H9 (cell line): ENCODE measurements around the gene AMDHD1. TPM values are rescaled to one million over a fixed set of nuclear protein-coding genes. Genes with fewer than 3 reads are reported as not detected.

Experiments
- DNase-seq: peaks from one replicate; pipeline ENCODE4 v3.0.0-alpha.2; 2017
- H2AFZ ChIP-seq: one replicate; pipeline ENCODE4 v1.6.1; 2013; ENCODE audit warnings: mild to moderate bottlenecking, low read length, control low read depth, moderate library complexity
- H2AK5ac ChIP-seq: 2 replicates; pipeline ENCODE4 v1.6.1; 2013; ENCODE audit warnings: low read length, control low read depth, mixed read lengths; ENCODE audit not compliant: insufficient read length
- H2BK120ac ChIP-seq: one replicate; pipeline ENCODE4 v1.6.1; 2013; ENCODE audit warnings: low read depth, mild to moderate bottlenecking, low read length, control low read depth, inconsistent platforms; ENCODE audit not compliant: poor library complexity, severe bottlenecking
- H2BK12ac ChIP-seq: 2 replicates; pipeline ENCODE4 v1.6.1; 2013; ENCODE audit warnings: low read length, control low read depth, mixed read lengths, low read depth; ENCODE audit not compliant: insufficient read length
- H2BK15ac ChIP-seq: 2 replicates; pipeline ENCODE4 v1.6.1; 2013; ENCODE audit warnings: low read depth, low read length, control low read depth
- H2BK20ac ChIP-seq: one replicate; pipeline ENCODE4 v1.6.1; 2013; ENCODE audit warnings: low read depth, mild to moderate bottlenecking, low read length, control low read depth, inconsistent platforms; ENCODE audit not compliant: poor library complexity, severe bottlenecking
- H2BK5ac ChIP-seq: 2 replicates; pipeline ENCODE4 v1.6.1; 2013; ENCODE audit warnings: low read length, control low read depth, mixed read lengths; ENCODE audit not compliant: insufficient read length
- H3K14ac ChIP-seq: 2 replicates; pipeline ENCODE4 v1.6.1; 2013; ENCODE audit warnings: low read length, control low read depth; ENCODE audit not compliant: insufficient read depth
- H3K18ac ChIP-seq: 2 replicates; pipeline ENCODE4 v1.6.1; 2013; ENCODE audit warnings: low read depth, mild to moderate bottlenecking, mixed read lengths, low read length, control low read depth; ENCODE audit not compliant: insufficient read length
- H3K23ac ChIP-seq: 2 replicates; pipeline ENCODE4 v1.6.1; 2013; ENCODE audit warnings: low read length, control low read depth, mixed read lengths, low read depth; ENCODE audit not compliant: insufficient read length
- H3K23me2 ChIP-seq: 2 replicates; pipeline ENCODE4 v1.6.1; 2013; ENCODE audit warnings: low read depth, mild to moderate bottlenecking, mixed read lengths, low read length, control low read depth; ENCODE audit not compliant: insufficient read length, poor library complexity, severe bottlenecking
- H3K27ac ChIP-seq: 2 replicates; pipeline ENCODE4 v1.5.1; 2013; ENCODE audit warnings: low read length, control low read depth, mixed read lengths, low read depth; ENCODE audit not compliant: insufficient read length
- H3K27me3 ChIP-seq: 2 replicates; pipeline ENCODE4 v1.6.1; 2013; ENCODE audit warnings: low read length, control low read depth, inconsistent platforms; ENCODE audit not compliant: insufficient read depth
- H3K4ac ChIP-seq: 2 replicates; pipeline ENCODE4 v1.6.1; 2013; ENCODE audit warnings: low read depth, mild to moderate bottlenecking, control low read depth, inconsistent platforms, low read length, moderate library complexity
- H3K4me1 ChIP-seq: 2 replicates; pipeline ENCODE4 v1.6.1; 2013; ENCODE audit warnings: low read length, control low read depth, inconsistent platforms; ENCODE audit not compliant: insufficient read depth
- H3K4me2 ChIP-seq: 2 replicates; pipeline ENCODE4 v1.6.1; 2013; ENCODE audit warnings: low read length, control low read depth, mixed read lengths; ENCODE audit not compliant: insufficient read length, insufficient read depth
- H3K56ac ChIP-seq: 2 replicates; pipeline ENCODE4 v1.6.1; 2013; ENCODE audit warnings: low read depth, mild to moderate bottlenecking, mixed read lengths, low read length, control low read depth; ENCODE audit not compliant: insufficient read length
- H3K79me1 ChIP-seq: 2 replicates; pipeline ENCODE4 v1.6.1; 2013; ENCODE audit warnings: low read depth, mild to moderate bottlenecking, moderate library complexity, low read length, control low read depth, inconsistent platforms; ENCODE audit not compliant: insufficient read depth, poor library complexity, severe bottlenecking
- H3K79me2 ChIP-seq: 2 replicates; pipeline ENCODE4 v1.6.1; 2013; ENCODE audit warnings: low read length, control low read depth, inconsistent platforms; ENCODE audit not compliant: insufficient read depth
- H3K9ac ChIP-seq: 2 replicates; pipeline ENCODE4 v1.6.1; 2013; ENCODE audit warnings: low read length, control low read depth, mixed read lengths; ENCODE audit not compliant: insufficient read length; ENCODE audit errors: extremely low read depth
- H3K9me3 ChIP-seq: one replicate; pipeline ENCODE4 v1.6.1; 2013; ENCODE audit warnings: low read depth, low read length, inconsistent platforms; ENCODE audit not compliant: control insufficient read depth
- H3T11ph ChIP-seq: one replicate; pipeline ENCODE4 v1.6.1; 2013; ENCODE audit warnings: mild to moderate bottlenecking, low read length, control low read depth, inconsistent platforms
- H4K20me1 ChIP-seq: one replicate; pipeline ENCODE4 v1.6.1; 2013; ENCODE audit not compliant: control insufficient read depth, insufficient read length, insufficient read depth
- H4K5ac ChIP-seq: 2 replicates; pipeline ENCODE4 v1.6.1; 2013; ENCODE audit warnings: low read depth, mild to moderate bottlenecking, mixed read lengths, low read length, control low read depth; ENCODE audit not compliant: insufficient read length
- H4K8ac ChIP-seq: replicated peaks from 2 replicates; pipeline ENCODE4 v1.6.1; 2013; ENCODE audit warnings: low read length, control low read depth, mixed read lengths, low read depth; ENCODE audit not compliant: insufficient read length
- H4K91ac ChIP-seq: 2 replicates; pipeline ENCODE4 v1.6.1; 2013; ENCODE audit warnings: low read depth, mild to moderate bottlenecking, moderate library complexity, mixed read lengths, low read length, control low read depth; ENCODE audit not compliant: insufficient read length
- H3K27ac Mint-ChIP-seq, 3 experiments: 2 replicates in 2 of 3; 3 replicates in 1 of 3; pipeline ENCODE4 v1.8.0; 2020 to 2021; ENCODE audit warnings: mixed read lengths in 3 of 3, mild to moderate bottlenecking in 1 of 3, moderate library complexity in 1 of 3
- H3K27me3 Mint-ChIP-seq: 2 replicates; pipeline ENCODE4 v1.8.0; 2021; ENCODE audit warnings: low read depth, mild to moderate bottlenecking, moderate library complexity, mixed read lengths
- H3K36me3 Mint-ChIP-seq, 3 experiments: 2 replicates in 2 of 3; 3 replicates in 1 of 3; pipeline ENCODE4 v1.8.0; 2020 to 2021; ENCODE audit warnings: low read depth in 3 of 3, mixed read lengths in 3 of 3; ENCODE audit not compliant: insufficient read depth in 1 of 3
- H3K4me1 Mint-ChIP-seq, 2 experiments: 2 replicates each; pipeline ENCODE4 v1.8.0; 2020; ENCODE audit warnings: mixed read lengths in 2 of 2
- H3K4me3 Mint-ChIP-seq, 2 experiments: 2 replicates in 1 of 2; 3 replicates in 1 of 2; pipeline ENCODE4 v1.8.0; 2020 to 2021; ENCODE audit warnings: mild to moderate bottlenecking in 2 of 2, mixed read lengths in 2 of 2, moderate library complexity in 1 of 2
- H3K9me3 Mint-ChIP-seq, 2 experiments: 2 replicates in 1 of 2; 3 replicates in 1 of 2; pipeline ENCODE4 v1.8.0; 2020; ENCODE audit warnings: mild to moderate bottlenecking in 2 of 2, mixed read lengths in 2 of 2, moderate library complexity in 1 of 2
- CTCF ChIP-seq: fragments of 200-600 bp; sonication (generic); conservative IDR thresholded peaks from 3 replicates; pipeline ENCODE4 v1.8.0; 2021; ENCODE audit warnings: antibody characterized with exemption, mild to moderate bottlenecking
- WGBS: extraction: QIAGEN DNeasy Blood & Tissue Kit; methylation state at CpG from one replicate; pipeline ENCODE4 v1.1.7; 2013; ENCODE audit warnings: missing lambda C conversion rate, low lambda C conversion rate, mixed read lengths; ENCODE audit not compliant: insufficient read length; ENCODE audit errors: extremely low coverage; 5-methylcytosine and 5-hydroxymethylcytosine counted together
- total RNA-seq: library from RNA; stranded (reverse); gene quantifications from 2 replicates; pipeline ENCODE4 v1.2.1, GENCODE V29; 2021

The AMDHD1 gene
- total RNA-seq, 1 experiment from 2014 or later: 0.42 TPM

DNA sequence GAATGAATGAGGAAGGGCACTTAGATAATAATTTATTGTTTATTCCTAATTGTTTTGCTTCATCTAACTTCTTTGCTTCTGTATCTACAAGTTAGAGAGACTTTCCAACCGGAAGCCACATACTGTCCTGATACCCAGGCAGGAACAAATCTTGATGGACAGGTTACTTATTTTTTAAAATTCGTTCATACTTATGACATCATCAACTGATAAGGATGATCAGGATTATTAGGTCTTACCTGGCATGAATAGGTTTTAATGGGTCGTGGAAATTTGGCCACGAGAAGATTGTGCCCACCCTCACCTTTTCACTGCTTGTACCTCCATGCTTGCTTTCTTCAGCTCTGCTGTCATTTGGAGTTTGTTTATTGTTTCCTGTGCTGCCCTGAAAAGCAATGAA is 45.0 kb upstream of the AMDHD1 start:
- Histone ChIP-seq H3K79me1 (no peaks in the 10 kb centered on the region), H2AK5ac (no peak overlapping the region), H3K4ac (no peak overlapping the region), H3K79me2 (no peaks in the 10 kb centered on the region), H2BK15ac (no peak overlapping the region), H4K20me1 (no peaks in the 10 kb centered on the region), H2AFZ (no peak overlapping the region), H3K4me2 (no peak overlapping the region), H3K9ac (no peak overlapping the region), H2BK5ac (no peak overlapping the region), H4K5ac (no peak overlapping the region), H3K27ac (no peak overlapping the region), H2BK120ac (no peak overlapping the region), H3K4me1 (no peaks in the 10 kb centered on the region), H3K14ac (no peak overlapping the region), H3K56ac (no peak overlapping the region), H4K8ac (no peak overlapping the region), H3K27me3 (no peaks in the 10 kb centered on the region), H3T11ph (no peak overlapping the region), H4K91ac (no peak overlapping the region), H2BK20ac (no peak overlapping the region), H3K18ac (no peak overlapping the region), H3K23ac (no peak overlapping the region), H2BK12ac (no peak overlapping the region), H3K9me3 (no peaks in the 10 kb centered on the region), H3K23me2 (no peaks in the 10 kb centered on the region)
- Mint-ChIP-seq H3K36me3 (peaks cover 0 to 2% (median 0%) of the 10 kb centered on the region in 3 experiments; a peak in 3 of 7 replicates), H3K4me1 (no peaks in the 10 kb centered on the region), H3K27ac (no peak overlapping the region), H3K4me3 (no peak overlapping the region), H3K9me3 (peaks cover under 1 to 2% of the 10 kb centered on the region in 2 experiments; a peak in 4 of 5 replicates), H3K27me3 (no peaks in the 10 kb centered on the region)
- WGBS: no CpG with 5 or more reads among the region's 4 CpGs
- TF ChIP-seq CTCF: no peak
- DNase-seq: no peak
